CD4-positive, alpha-beta T cell (primary cell): ENCODE data around the gene TAGLN2. TPM values are rescaled to one million over a fixed set of nuclear protein-coding genes. Genes with fewer than 3 reads are reported as not detected.

Experiments
- ATAC-seq: fragments of 200-7000 bp; cut with Tn5 transposase; one replicate; pipeline ENCODE4 v1.10.0; 2022; ENCODE audit warnings: mild to moderate bottlenecking; ENCODE audit not compliant: poor library complexity
- CTCF ChIA-PET: fragments of 350-600 bp; sonication (Branson Sonifier 250); formaldehyde crosslinking; loops from one replicate; lab custom pipeline; 2021; ENCODE audit warnings: antibody characterized with exemption, inconsistent platforms; lab: Charles Lee
- POLR2A ChIA-PET: fragments of 350-600 bp; sonication (Branson Sonifier 250); formaldehyde crosslinking; loops from one replicate; lab custom pipeline; 2021; ENCODE audit warnings: antibody characterized with exemption, inconsistent platforms; lab: Charles Lee
- DNase-seq, 14 experiments: peaks; one replicate each; pipeline ENCODE4 v3.0.0-alpha.2; 2013 to 2020; ENCODE audit warnings: mixed read lengths in 2 of 14
- H3K27ac ChIP-seq, 2 donors: one replicate each; pipeline versions ENCODE4 v1.5.1 to v1.7.0; 2013; ENCODE audit warnings: low read length in 2 of 2, low read depth in 1 of 2, mild to moderate bottlenecking in 1 of 2
- H3K27me3 ChIP-seq, 2 experiments: 1 replicate in 1 of 2; 2 replicates in 1 of 2; pipeline versions ENCODE4 v1.6.1 to v1.7.0; 2013; ENCODE audit warnings: low read length in 2 of 2, control low read depth in 1 of 2, mild to moderate bottlenecking in 1 of 2, moderate library complexity in 1 of 2; ENCODE audit not compliant: insufficient read depth in 2 of 2, control insufficient read depth in 1 of 2
- H3K36me3 ChIP-seq: one replicate; pipeline ENCODE4 v1.6.1; 2013; ENCODE audit warnings: low read length, control low read depth; ENCODE audit not compliant: insufficient read depth
- H3K4me1 ChIP-seq: one replicate; pipeline ENCODE4 v1.6.1; 2013; ENCODE audit warnings: low read length, control low read depth; ENCODE audit not compliant: insufficient read depth
- H3K4me3 ChIP-seq: one replicate; pipeline ENCODE4 v1.5.1; 2013; ENCODE audit warnings: mild to moderate bottlenecking, low read length, moderate library complexity
- H3K9me3 ChIP-seq, 2 experiments: 1 replicate in 1 of 2; 2 replicates in 1 of 2; pipeline versions ENCODE4 v1.6.1 to v1.7.0; 2013; ENCODE audit warnings: low read length in 2 of 2, mild to moderate bottlenecking in 2 of 2, control low read depth in 1 of 2, moderate library complexity in 1 of 2; ENCODE audit not compliant: control insufficient read depth in 1 of 2, insufficient read depth in 1 of 2
- H3K27ac Mint-ChIP-seq: one replicate; pipeline ENCODE4 v1.8.0; 2020; ENCODE audit warnings: mixed read lengths
- H3K27me3 Mint-ChIP-seq: one replicate; pipeline ENCODE4 v1.8.0; 2021; ENCODE audit warnings: mixed read lengths
- H3K36me3 Mint-ChIP-seq: one replicate; pipeline ENCODE4 v1.8.0; 2021; ENCODE audit warnings: low read depth, mixed read lengths
- H3K4me1 Mint-ChIP-seq: one replicate; pipeline ENCODE4 v1.8.0; 2021; ENCODE audit warnings: low read depth, mixed read lengths
- H3K4me3 Mint-ChIP-seq: one replicate; pipeline ENCODE4 v1.8.0; 2020; ENCODE audit warnings: mild to moderate bottlenecking, mixed read lengths
- H3K9me3 Mint-ChIP-seq: one replicate; pipeline ENCODE4 v1.8.0; 2020; ENCODE audit warnings: mixed read lengths
- CTCF ChIP-seq: fragments of 200-600 bp; IDR thresholded peaks from one replicate; pipeline ENCODE4 v1.8.0; 2022; ENCODE audit warnings: antibody characterized with exemption, mild to moderate bottlenecking
- intact Hi-C, 2 experiments: fragments of 100-400 bp; cut with DNase I in 1 of 2; cut with micrococcal nuclease in 1 of 2; formaldehyde crosslinking; loops; one replicate each; pipeline versions ENCODE4 v1.15.1 to v1.9.0; 2023 to 2025; cut with DNase I, micrococcal nuclease
- total RNA-seq, 174 experiments: library from RNA in 2 of 174; stranded (reverse) in 2 of 174; gene quantifications; one replicate each; pipeline ENCODE4 v1.2.3 and lab custom pipeline; 2021 to 2026

TAGLN2 gene
- total RNA-seq, 2 experiments from 2014 or later = 301 to 311 TPM

- Histone ChIP-seq H3K27ac (no peak within 1 kb of the TSS), H3K4me3 (no peak within 1 kb of the TSS), H3K27me3 (peaks cover 0 to 30% of the 10 kb centered on the region in 2 experiments), H3K4me1 (no peaks in the 10 kb centered on the region), H3K9me3 (no peaks in the 10 kb centered on the region), H3K36me3 (no peaks in the 10 kb centered on the region)
- TF ChIP-seq CTCF = no peak
- ChIA-PET POLR2A (no interaction called here), CTCF (no interaction called here)
- ATAC-seq = no peak
- H3K4me1 Mint-ChIP-seq = no peaks in the 10 kb centered on the region
- no peak within 1 kb of the TSS for H3K4me3 Mint-ChIP-seq
- intact Hi-C loops = no loop called here
- no peaks in the 10 kb centered on the region for H3K9me3 Mint-ChIP-seq
- DNase-seq = peak in 3 of 14 experiments; percentile 6 to 65 (median 52)
- H3K36me3 Mint-ChIP-seq = no peaks in the 10 kb centered on the region
- peaks cover 19% of the 10 kb centered on the region for H3K27me3 Mint-ChIP-seq
- H3K27ac Mint-ChIP-seq = no peak within 1 kb of the TSS
Measured at GRCh38 chr1:159953536-159954515, 28.5 kb upstream of the TAGLN2 start, which contains the start of gene SLAMF9. SLAMF9 (minus strand) TSS chr1:159954237; CDS start chr1:159954137, 100 bp downstream.

- no peaks in the 10 kb centered on the region for H3K9me3 ChIP-seq
- Mint-ChIP-seq H3K27ac (no peak overlapping the region), H3K36me3 (no peaks in the 10 kb centered on the region), H3K27me3 (peaks cover 23% of the 10 kb centered on the region), H3K9me3 (no peaks in the 10 kb centered on the region), H3K4me3 (no peak overlapping the region), H3K4me1 (no peaks in the 10 kb centered on the region)
- no peaks in the 10 kb centered on the region for H3K4me1 ChIP-seq
- POLR2A ChIA-PET = no interaction called here
- peaks cover 0 to 30% of the 10 kb centered on the region in 2 experiments for H3K27me3 ChIP-seq
- ATAC-seq (no peak), DNase-seq (no peak)
- CTCF ChIA-PET = no interaction called here
- H3K27ac ChIP-seq = no peak overlapping the region
- TF ChIP-seq CTCF = no peak
- intact Hi-C loops = no loop called here
- no peaks in the 10 kb centered on the region for H3K36me3 ChIP-seq
- no peak overlapping the region for H3K4me3 ChIP-seq
Measured at GRCh38 chr1:159952932-159953331, 27.6 kb upstream of the TAGLN2 start.

GRCh38 chr1:159951551-159951950, 26.2 kb upstream of the TAGLN2 start:
- Mint-ChIP-seq H3K4me1 (no peaks in the 10 kb centered on the region), H3K4me3 (no peak overlapping the region), H3K36me3 (no peaks in the 10 kb centered on the region), H3K27ac (no peak overlapping the region), H3K27me3 (peaks cover 23% of the 10 kb centered on the region), H3K9me3 (no peaks in the 10 kb centered on the region)
- ATAC-seq (no peak), DNase-seq (no peak)
- no peak for TF ChIP-seq CTCF
- intact Hi-C loops = no loop called here
- Histone ChIP-seq H3K4me3 (no peak overlapping the region), H3K36me3 (no peaks in the 10 kb centered on the region), H3K27me3 (peaks cover 0 to 30% of the 10 kb centered on the region in 2 experiments), H3K27ac (no peak overlapping the region), H3K4me1 (no peaks in the 10 kb centered on the region), H3K9me3 (no peaks in the 10 kb centered on the region)
- ChIA-PET CTCF (interaction anchor here (1.2 kb wide), 1 partner anchor 56 kb away, joined by 3 read pairs; no protein-coding TSS in a partner anchor), POLR2A (no interaction called here)
